ENCODE data around the gene PHYHD1. TPM values are rescaled to one million over a fixed set of nuclear protein-coding genes. Genes with fewer than 3 reads are reported as not detected.
A peak's percentile ranks its signal among the peaks of the same experiment; 100 is the strongest.
"Not testable (repeated sequence)": the region's sequence is repeated elsewhere in the genome, so short reads cannot be mapped to it uniquely, and the experiment has no call there.

The PHYHD1 gene
- total RNA-seq, 4 donors from 2014 or later, result 4.4 to 23.9 (median 7.5) TPM; not detected in 1

- peak in 1 of 3 donors; percentile 38 for DNase-seq
- TF ChIP-seq POLR2A (IDR thresholded peaks at IDR 0.05) (no peak), CTCF (IDR thresholded peaks at IDR 0.05) (no peak)
- Histone ChIP-seq H3K27ac (no peak overlapping the region), H3K36me3 (no peaks in the 10 kb centered on the region), H3K4me3 (no peak overlapping the region), H3K4me1 (peaks cover 0 to 12% (median 6%) of the 10 kb centered on the region in 4 donors), H3K27me3 (no peaks in the 10 kb centered on the region), H3K9me3 (no peaks in the 10 kb centered on the region)
Measured at GRCh38 chr9:128945798-128946501, 25.2 kb downstream of the PHYHD1 start.

GRCh38 chr9:128946571-128947276, 25.9 kb downstream of the PHYHD1 start:
- Histone ChIP-seq H3K36me3 (peaks cover 0 to 2% (median 0%) of the 10 kb centered on the region in 3 donors), H3K9me3 (no peaks in the 10 kb centered on the region), H3K4me1 (peaks cover 0 to 12% (median 6%) of the 10 kb centered on the region in 4 donors), H3K4me3 (peak overlapping the region; percentile 76 to 93 (median 88)), H3K27ac (peak overlapping the region; percentile 90 to 92 (median 90)), H3K27me3 (no peaks in the 10 kb centered on the region)
- TF ChIP-seq POLR2A (IDR thresholded peaks at IDR 0.05), result no peak
- peak in 2 of 3 donors; percentile 20 to 55 for DNase-seq

GRCh38 chr9:128947277-128947526, 26.4 kb downstream of the PHYHD1 start:
- no peak for DNase-seq
- H3K27ac ChIP-seq, result peak overlapping the region; percentile 90 to 92 (median 90)
- peaks cover 0 to 12% (median 6%) of the 10 kb centered on the region in 4 donors for H3K4me1 ChIP-seq
- H3K36me3 ChIP-seq, result peaks cover 0 to 6% (median 0%) of the 10 kb centered on the region in 3 donors
- no peaks in the 10 kb centered on the region for H3K9me3 ChIP-seq
- TF ChIP-seq POLR2A (IDR thresholded peaks at IDR 0.05) (no peak), CTCF (IDR thresholded peaks at IDR 0.05) (no peak)
- no peaks in the 10 kb centered on the region for H3K27me3 ChIP-seq
- H3K4me3 ChIP-seq, result peak overlapping the region; percentile 76 to 93 (median 88)

GRCh38 chr9:128947527-128948301, 26.9 kb downstream of the PHYHD1 start, which contains the start of the genes DOLK and NUP188:
Gene DOLK, minus strand, starts transcription at chr9:128947603. Its CDS starts 300 bp downstream, at chr9:128947303.
Gene NUP188, plus strand, starts transcription at chr9:128947699. Its CDS starts 21 bp downstream, at chr9:128947720.
- peaks cover 0 to 10% (median 0%) of the 10 kb centered on the region in 3 donors for H3K36me3 ChIP-seq
- peak in 1 of 6 experiments; percentile 1 for TF ChIP-seq CTCF (IDR thresholded peaks at IDR 0.05)
- peak; percentile 78 to 85 for TF ChIP-seq POLR2A (IDR thresholded peaks at IDR 0.05)
- DNase-seq, result peak; percentile 97 to 99 (median 98)
- no peaks in the 10 kb centered on the region for H3K27me3 ChIP-seq
- H3K27ac ChIP-seq, result peak within 1 kb of the TSS; percentile 90 to 92 (median 90)
- H3K4me1 ChIP-seq, result peaks cover 0 to 12% (median 6%) of the 10 kb centered on the region in 4 donors
- no peaks in the 10 kb centered on the region for H3K9me3 ChIP-seq
- peak within 1 kb of the TSS; percentile 76 to 93 (median 88) for H3K4me3 ChIP-seq

GRCh38 chr9:128961403-128961802, 40.6 kb downstream of the PHYHD1 start:
- not testable (repeated sequence) for H3K27me3 ChIP-seq, H3K4me3 ChIP-seq, H3K4me1 ChIP-seq, H3K27ac ChIP-seq, H3K9me3 ChIP-seq, DNase-seq
- peaks cover 0 to 66% (median 0%) of the 10 kb centered on the region in 3 donors for H3K36me3 ChIP-seq

- Histone ChIP-seq H3K4me3 (no peak overlapping the region), H3K4me1 (no peaks in the 10 kb centered on the region), H3K36me3 (peaks cover 0 to 63% (median 0%) of the 10 kb centered on the region in 3 donors), H3K9me3 (no peaks in the 10 kb centered on the region), H3K27me3 (no peaks in the 10 kb centered on the region), H3K27ac (no peak overlapping the region)
- TF ChIP-seq POLR2A (IDR thresholded peaks at IDR 0.05) (no peak), CTCF (IDR thresholded peaks at IDR 0.05) (no peak)
- no peak for DNase-seq
Measured at GRCh38 chr9:128969491-128969890, 48.7 kb downstream of the PHYHD1 start.
